GM20000 (cell line): ENCODE measurements around the gene WWTR1.

Source experiments
- DNase-seq: peaks from one replicate; pipeline ENCODE4 v3.0.0; 2012; ENCODE audit warnings: low spot score
- TF ChIP-seq, protein P1 (sequence below): IDR thresholded peaks from 2 replicates; pipeline ENCODE4 v1.5.1; 2012; ENCODE audit warnings: mild to moderate bottlenecking, control low read depth; ENCODE audit errors: extremely low read depth, missing control alignments

Gene WWTR1

DNA sequence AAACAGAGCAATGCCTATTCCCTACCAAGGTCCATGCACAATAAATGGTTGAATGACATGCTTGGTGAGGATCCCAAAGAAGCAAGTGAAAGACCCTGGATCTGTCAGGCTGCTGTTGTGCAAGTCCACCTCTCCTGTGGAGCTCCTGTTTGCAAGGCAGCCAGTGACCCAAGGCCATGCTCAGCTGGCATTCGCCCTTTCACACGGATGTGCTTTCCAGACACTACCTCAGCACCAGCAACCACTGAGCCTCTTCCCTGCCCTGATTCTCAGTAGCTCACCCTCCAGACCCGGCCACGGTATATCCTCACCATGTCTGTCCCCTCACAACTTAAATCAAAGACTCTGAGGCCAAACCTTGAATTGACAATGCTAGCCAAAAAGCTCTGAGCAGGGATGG, 23.3 kb downstream of the WWTR1 start:
- no peak for DNase-seq
- TF ChIP-seq, protein P1, sequence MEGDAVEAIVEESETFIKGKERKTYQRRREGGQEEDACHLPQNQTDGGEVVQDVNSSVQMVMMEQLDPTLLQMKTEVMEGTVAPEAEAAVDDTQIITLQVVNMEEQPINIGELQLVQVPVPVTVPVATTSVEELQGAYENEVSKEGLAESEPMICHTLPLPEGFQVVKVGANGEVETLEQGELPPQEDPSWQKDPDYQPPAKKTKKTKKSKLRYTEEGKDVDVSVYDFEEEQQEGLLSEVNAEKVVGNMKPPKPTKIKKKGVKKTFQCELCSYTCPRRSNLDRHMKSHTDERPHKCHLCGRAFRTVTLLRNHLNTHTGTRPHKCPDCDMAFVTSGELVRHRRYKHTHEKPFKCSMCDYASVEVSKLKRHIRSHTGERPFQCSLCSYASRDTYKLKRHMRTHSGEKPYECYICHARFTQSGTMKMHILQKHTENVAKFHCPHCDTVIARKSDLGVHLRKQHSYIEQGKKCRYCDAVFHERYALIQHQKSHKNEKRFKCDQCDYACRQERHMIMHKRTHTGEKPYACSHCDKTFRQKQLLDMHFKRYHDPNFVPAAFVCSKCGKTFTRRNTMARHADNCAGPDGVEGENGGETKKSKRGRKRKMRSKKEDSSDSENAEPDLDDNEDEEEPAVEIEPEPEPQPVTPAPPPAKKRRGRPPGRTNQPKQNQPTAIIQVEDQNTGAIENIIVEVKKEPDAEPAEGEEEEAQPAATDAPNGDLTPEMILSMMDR, result no peak

DNA sequence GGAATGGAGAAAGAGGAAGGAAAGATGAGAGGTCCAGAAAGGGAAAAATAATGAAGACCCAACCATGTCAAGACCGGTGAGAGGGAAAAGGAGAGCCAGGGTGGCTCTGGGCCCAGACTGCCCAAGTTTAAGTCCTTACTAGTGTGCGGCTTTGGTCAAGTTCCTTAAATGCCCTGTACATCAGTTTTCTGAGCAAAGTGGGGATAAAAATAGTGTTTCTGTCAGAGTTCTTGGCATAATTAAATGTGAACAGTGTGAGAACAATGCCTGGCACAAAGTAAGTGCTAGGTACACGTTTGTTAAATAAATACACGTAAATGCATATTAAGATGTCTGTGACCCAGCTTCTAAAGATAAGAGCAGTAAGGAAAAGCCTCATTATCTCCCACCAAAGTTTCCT, 23.8 kb downstream of the WWTR1 start:
- TF ChIP-seq, protein P1, result no peak

DNA sequence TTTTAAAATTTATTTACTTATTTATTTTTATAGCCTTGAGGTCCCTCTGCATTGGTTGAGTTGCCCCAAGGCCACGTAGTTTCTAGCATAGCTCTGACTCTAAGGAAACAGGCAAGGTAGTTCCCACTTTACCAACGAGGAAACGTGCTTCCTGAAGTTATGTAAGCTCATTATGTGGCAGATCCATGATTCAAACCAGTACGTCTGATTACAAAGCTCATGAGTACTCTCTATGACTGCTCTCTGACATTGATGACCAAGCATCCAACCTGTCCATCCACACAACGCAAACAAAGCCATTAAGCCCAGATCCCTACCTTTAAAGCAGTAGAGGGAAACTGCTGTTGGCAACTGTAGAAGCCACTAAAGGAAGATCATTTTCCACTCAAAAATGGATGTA, 25.6 kb downstream of the WWTR1 start:
- TF ChIP-seq, protein P1, result no peak
- DNase-seq, result no peak

More for the DNA sequence above, 23.8 kb downstream of the WWTR1 start:
- DNase-seq, result no peak

DNA sequence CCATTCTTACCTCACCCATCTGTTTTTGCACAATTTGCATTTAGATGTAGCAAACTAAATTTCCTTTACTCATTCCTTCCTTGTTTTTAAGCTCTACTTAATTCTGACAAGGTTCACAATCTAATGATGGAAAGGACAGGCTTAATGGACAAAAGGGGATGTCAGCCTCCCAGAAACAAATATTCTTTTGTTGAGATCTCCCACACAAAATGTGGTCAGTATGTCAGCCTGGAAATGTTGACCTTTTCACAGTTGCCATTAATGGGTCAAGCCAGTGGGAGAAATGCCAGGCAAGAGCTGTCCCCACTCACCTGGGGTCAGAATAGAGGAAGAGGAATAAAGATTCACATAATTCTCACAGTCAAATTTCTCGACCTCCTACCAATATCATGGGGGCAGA, 27.0 kb downstream of the WWTR1 start:
- TF ChIP-seq, protein P1, result no peak
- DNase-seq, result no peak

DNA sequence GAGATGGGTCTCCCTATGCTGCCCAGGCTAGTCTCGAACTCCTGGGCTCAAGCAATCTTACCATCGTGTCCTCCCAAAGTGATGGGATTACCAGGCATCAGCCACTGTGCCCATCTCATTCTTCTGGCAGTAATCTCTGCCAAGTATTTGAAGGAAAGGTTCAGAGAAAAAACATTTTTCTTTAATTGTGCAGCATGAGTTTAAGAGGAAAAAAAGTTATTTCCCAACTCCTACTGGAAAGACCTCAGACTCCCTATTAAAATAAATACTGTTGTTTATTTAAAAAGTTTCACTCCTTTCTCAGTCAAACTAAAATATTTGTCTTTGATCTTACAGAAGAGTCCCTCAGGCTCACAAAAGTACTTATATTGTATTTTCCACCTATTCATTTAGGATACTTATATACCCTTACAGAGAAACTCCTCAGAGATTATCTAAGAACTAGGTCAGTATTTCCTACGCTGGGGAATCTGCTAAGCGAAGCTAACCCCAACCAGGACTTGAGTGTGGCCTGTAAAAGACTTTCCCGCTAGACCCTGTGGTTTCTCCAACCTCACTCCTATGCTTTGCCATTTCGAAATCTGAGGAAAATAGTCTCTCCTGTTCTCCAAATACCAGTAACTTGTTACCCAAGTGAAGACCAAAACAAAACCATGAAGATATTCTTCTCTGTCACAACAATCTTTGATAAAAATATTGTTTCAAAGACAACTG, 28.7 kb downstream of the WWTR1 start:
- TF ChIP-seq, protein P1, result no peak
- no peak for DNase-seq

DNA sequence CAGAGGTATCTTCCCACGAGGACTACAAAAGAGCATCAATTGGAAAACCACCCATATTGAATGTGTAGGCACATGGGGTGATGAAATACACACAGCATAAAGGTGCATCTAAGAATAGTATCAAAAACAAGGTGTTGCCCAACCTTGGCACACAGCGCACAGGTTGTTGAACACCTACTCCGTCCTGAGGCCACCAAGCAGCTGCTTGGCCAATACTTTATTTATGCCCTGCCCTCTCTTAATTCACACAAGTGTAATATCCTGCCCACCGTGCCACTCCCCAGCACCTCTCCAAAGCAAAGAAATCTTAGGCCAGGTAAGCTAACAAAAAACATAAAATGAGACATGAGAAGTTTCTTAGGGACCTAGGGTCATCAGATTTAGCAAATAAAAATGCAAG, 31.2 kb downstream of the WWTR1 start:
- TF ChIP-seq, protein P1, result no peak
- DNase-seq, result no peak

DNA sequence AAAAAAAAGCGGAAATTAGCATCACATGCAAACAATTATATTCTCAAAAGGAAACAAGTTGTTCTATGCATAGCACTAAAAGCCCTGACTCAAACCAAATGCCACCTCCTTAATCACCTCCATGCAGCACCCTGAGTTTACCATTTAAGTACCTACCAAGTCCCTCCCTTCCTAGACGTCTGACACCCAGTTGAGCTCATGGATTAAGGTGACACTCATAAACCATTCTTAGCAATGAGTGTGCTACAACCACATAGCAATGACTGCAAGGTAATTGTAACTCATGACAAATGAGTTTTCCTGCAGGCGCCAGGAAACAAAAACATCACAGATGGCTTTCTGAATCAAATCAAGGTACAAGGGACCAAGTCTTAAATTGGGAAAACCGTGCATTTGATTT, 32.0 kb downstream of the WWTR1 start:
- no peak for DNase-seq
- TF ChIP-seq, protein P1, result no peak
